ENCODE results near the gene EPX. TPM values are rescaled to one million over a fixed set of nuclear protein-coding genes. Genes with fewer than 3 reads are reported as not detected.

The EPX gene
- total and polyA plus RNA-seq, 2 donors from 2014 or later, result 0.19 TPM; not detected in 1

- H3K9me3 ChIP-seq (ENCODE audit: control insufficient read depth in 2 of 3, insufficient read depth in 1 of 3, low read length in 3 of 3), result no peaks in the 10 kb centered on the region
- H3K4me1 ChIP-seq (ENCODE audit: control insufficient read depth in 2 of 3, insufficient read depth in 2 of 3, low read depth in 1 of 3, low read length in 3 of 3), result peaks cover 0 to 2% (median 0%) of the 10 kb centered on the region in 3 donors
- H3K9ac ChIP-seq (ENCODE audit: low read length in 3 of 3), result peak overlapping the region in 1 of 3 donors; percentile 19
- no peak overlapping the region for H3K27ac ChIP-seq (ENCODE audit: low read depth in 2 of 2, low read length in 2 of 2)
- H3K36me3 ChIP-seq (ENCODE audit: control insufficient read depth in 2 of 3, insufficient read depth in 3 of 3, low read length in 3 of 3), result no peaks in the 10 kb centered on the region
- FAIRE-seq, result no peak
- TF ChIP-seq CTCF (IDR thresholded peaks at IDR 0.05; ENCODE audit: borderline replicate concordance, extremely low read depth, insufficient read depth), result peak; percentile 76
- intact Hi-C loops (cut with DNase I), result no loop called here
- peaks cover 7% of the 10 kb centered on the region for H3K27me3 ChIP-seq (ENCODE audit: control insufficient read depth, insufficient read depth, low read length)
- DNase-seq, result peak; percentile 81 to 85 (median 84)
- H3K4me3 ChIP-seq (ENCODE audit: low read length in 3 of 3), result peak overlapping the region in 2 of 3 donors; percentile 33 to 64
Observed at GRCh38 chr17:58249270-58250133, 57.0 kb downstream of the EPX start.

GRCh38 chr17:58250344-58251011 is 58.0 kb downstream of the EPX start:
- Histone ChIP-seq H3K9ac (ENCODE audit: low read length in 3 of 3) (no peak overlapping the region), H3K9me3 (ENCODE audit: control insufficient read depth in 2 of 3, insufficient read depth in 1 of 3, low read length in 3 of 3) (no peaks in the 10 kb centered on the region), H3K36me3 (ENCODE audit: control insufficient read depth in 2 of 3, insufficient read depth in 3 of 3, low read length in 3 of 3) (no peaks in the 10 kb centered on the region), H3K27ac (ENCODE audit: low read depth in 2 of 2, low read length in 2 of 2) (no peak overlapping the region), H3K27me3 (ENCODE audit: control insufficient read depth, insufficient read depth, low read length) (peaks cover 7% of the 10 kb centered on the region), H3K4me1 (ENCODE audit: control insufficient read depth in 2 of 3, insufficient read depth in 2 of 3, low read depth in 1 of 3, low read length in 3 of 3) (peaks cover 0 to 2% (median 0%) of the 10 kb centered on the region in 3 donors), H3K4me3 (ENCODE audit: low read length in 3 of 3) (no peak overlapping the region)
- intact Hi-C loops (cut with DNase I), result no loop called here
- TF ChIP-seq CTCF (IDR thresholded peaks at IDR 0.05; ENCODE audit: borderline replicate concordance, extremely low read depth, insufficient read depth), result no peak
- DNase-seq (no peak), FAIRE-seq (no peak)

DNA sequence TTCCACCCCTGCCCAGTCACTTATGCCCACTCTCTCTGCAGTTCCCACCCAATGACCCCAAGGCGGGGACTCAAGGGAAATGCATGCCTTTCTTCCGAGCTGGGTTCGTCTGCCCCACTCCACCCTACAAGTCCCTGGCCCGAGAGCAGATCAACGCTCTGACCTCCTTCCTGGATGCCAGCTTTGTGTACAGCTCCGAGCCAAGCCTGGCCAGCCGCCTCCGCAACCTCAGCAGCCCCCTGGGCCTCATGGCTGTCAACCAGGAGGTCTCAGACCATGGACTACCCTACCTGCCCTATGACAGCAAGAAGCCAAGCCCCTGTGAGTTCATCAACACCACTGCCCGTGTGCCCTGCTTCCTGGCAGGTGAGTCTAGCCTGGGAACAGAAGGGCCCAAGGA is 59.6 kb downstream of the EPX start:
- Histone ChIP-seq H3K27ac (ENCODE audit: low read depth in 2 of 2, low read length in 2 of 2) (no peak overlapping the region), H3K9me3 (ENCODE audit: control insufficient read depth in 2 of 3, insufficient read depth in 1 of 3, low read length in 3 of 3) (no peaks in the 10 kb centered on the region), H3K9ac (ENCODE audit: low read length in 3 of 3) (no peak overlapping the region), H3K4me3 (ENCODE audit: low read length in 3 of 3) (no peak overlapping the region), H3K4me1 (ENCODE audit: control insufficient read depth in 2 of 3, insufficient read depth in 2 of 3, low read depth in 1 of 3, low read length in 3 of 3) (peaks cover 0 to 2% (median 0%) of the 10 kb centered on the region in 3 donors), H3K27me3 (ENCODE audit: control insufficient read depth, insufficient read depth, low read length) (peaks cover 7% of the 10 kb centered on the region), H3K36me3 (ENCODE audit: control insufficient read depth in 2 of 3, insufficient read depth in 3 of 3, low read length in 3 of 3) (no peaks in the 10 kb centered on the region)
- intact Hi-C loops (cut with DNase I), result no loop called here
- FAIRE-seq (no peak), DNase-seq (no peak)
- no peak for TF ChIP-seq CTCF (IDR thresholded peaks at IDR 0.05; ENCODE audit: borderline replicate concordance, extremely low read depth, insufficient read depth)

All from kidney (tissue), 14 donors.